ENCODE measurements around the gene PCYT2. TPM values are rescaled to one million over a fixed set of nuclear protein-coding genes. Genes with fewer than 3 reads are reported as not detected.

The PCYT2 gene
- total RNA-seq, 2 experiments from 2014 or later, result 41.6 to 44.4 TPM

DNA sequence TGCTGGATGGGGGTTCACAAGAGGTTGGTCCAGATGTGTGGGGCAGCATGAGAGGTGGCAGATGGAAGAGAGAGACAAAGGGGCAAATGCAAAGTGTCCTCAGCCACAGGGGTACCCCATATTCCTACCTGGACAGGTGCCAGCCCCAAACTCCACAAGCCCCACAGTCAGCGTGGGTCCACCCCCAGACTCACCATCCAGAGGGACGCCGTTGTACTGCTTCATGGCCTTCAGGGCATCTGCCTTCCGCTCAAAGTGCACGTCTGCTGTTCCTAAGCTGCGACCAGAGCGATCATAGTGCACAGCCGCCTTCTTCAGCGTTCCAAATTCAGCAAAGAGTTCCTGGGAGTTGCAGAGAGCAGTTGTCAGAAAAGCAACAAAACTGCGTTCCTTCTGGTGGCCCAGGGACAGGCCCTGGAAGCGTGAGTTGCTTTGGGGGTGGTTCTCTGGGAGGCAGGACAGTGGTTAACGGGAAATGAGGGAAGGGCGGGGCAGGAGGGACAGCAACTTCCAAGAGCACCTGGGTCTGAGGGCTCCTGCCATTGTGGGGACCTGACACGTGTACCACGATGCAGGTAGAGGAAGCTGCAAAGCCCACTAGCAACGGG is 22.1 kb downstream of the PCYT2 start:
- Mint-ChIP-seq H3K4me1 (peaks cover 46% of the 10 kb centered on the region), H3K9me3 (no peaks in the 10 kb centered on the region), H3K4me3 (peak overlapping the region; percentile 87), H3K36me3 (ENCODE audit: low read depth) (peaks cover 56% of the 10 kb centered on the region), H3K27ac (peak overlapping the region; percentile 68), H3K27me3 (no peaks in the 10 kb centered on the region)
- CTCF ChIA-PET, result no interaction called here
- POLR2A ChIA-PET, result interaction anchor here (0.6 to 12.3 kb wide), 4 partner anchors 10 to 39 kb away, joined by 3 to 140 read pairs (median 4); partner anchors contain the start of genes ARHGDIA and MAFG
- no peak for DNase-seq

- ChIA-PET CTCF (no interaction called here), POLR2A (interaction anchor here (0.7 to 12.3 kb wide), 4 partner anchors 9 to 39 kb away, joined by 3 to 140 read pairs (median 4); partner anchors contain the start of genes ARHGDIA and MAFG)
- H3K27ac Mint-ChIP-seq, result peak overlapping the region; percentile 68
- no peaks in the 10 kb centered on the region for H3K9me3 Mint-ChIP-seq
- peaks cover 42% of the 10 kb centered on the region for H3K4me1 Mint-ChIP-seq
- peak overlapping the region; percentile 87 for H3K4me3 Mint-ChIP-seq
- no peak for DNase-seq
- H3K36me3 Mint-ChIP-seq (ENCODE audit: low read depth), result peaks cover 57% of the 10 kb centered on the region
- H3K27me3 Mint-ChIP-seq, result no peaks in the 10 kb centered on the region
These were observed 22.9 kb downstream of the PCYT2 start for GRCh38 chr17:81888105-81888987.

GRCh38 chr17:81885869-81886548 is 25.2 kb downstream of the PCYT2 start:
- Mint-ChIP-seq H3K9me3 (no peaks in the 10 kb centered on the region), H3K27me3 (no peaks in the 10 kb centered on the region), H3K4me3 (no peak overlapping the region), H3K36me3 (ENCODE audit: low read depth) (peaks cover 65% of the 10 kb centered on the region), H3K4me1 (peaks cover 33% of the 10 kb centered on the region), H3K27ac (no peak overlapping the region)
- CTCF ChIA-PET, result no interaction called here
- POLR2A ChIA-PET, result interaction anchor here (0.7 to 12.3 kb wide), 5 partner anchors 10 to 34 kb away, joined by 3 to 140 read pairs (median 4); partner anchors contain the start of gene ARHGDIA
- DNase-seq, result no peak

- H3K4me3 Mint-ChIP-seq, result no peak overlapping the region
- peaks cover 32% of the 10 kb centered on the region for H3K4me1 Mint-ChIP-seq
- POLR2A ChIA-PET, result interaction anchor here (1.0 to 12.3 kb wide), 4 partner anchors 13 to 411 kb away, joined by 3 to 140 read pairs (median 5); partner anchors contain the start of gene ARHGDIA
- H3K27ac Mint-ChIP-seq, result no peak overlapping the region
- CTCF ChIA-PET, result interaction anchor here (1.0 to 1.3 kb wide), 2 partner anchors 13 to 15 kb away, joined by 3 to 4 read pairs; no protein-coding TSS in a partner anchor
- H3K27me3 Mint-ChIP-seq, result no peaks in the 10 kb centered on the region
- peaks cover 63% of the 10 kb centered on the region for H3K36me3 Mint-ChIP-seq (ENCODE audit: low read depth)
- no peak for DNase-seq
- H3K9me3 Mint-ChIP-seq, result no peaks in the 10 kb centered on the region
These were observed 25.7 kb downstream of the PCYT2 start for GRCh38 chr17:81885454-81885853.

- POLR2A ChIA-PET, result interaction anchor here (1.0 to 12.3 kb wide), 4 partner anchors 13 to 412 kb away, joined by 3 to 140 read pairs (median 5); partner anchors contain the start of gene ARHGDIA
- no peak for DNase-seq
- Mint-ChIP-seq H3K36me3 (ENCODE audit: low read depth) (peaks cover 58% of the 10 kb centered on the region), H3K4me3 (no peak overlapping the region), H3K4me1 (peaks cover 27% of the 10 kb centered on the region), H3K27ac (no peak overlapping the region), H3K9me3 (no peaks in the 10 kb centered on the region), H3K27me3 (no peaks in the 10 kb centered on the region)
- CTCF ChIA-PET, result interaction anchor here (1.0 to 1.3 kb wide), 2 partner anchors 12 to 15 kb away, joined by 3 to 4 read pairs; no protein-coding TSS in a partner anchor
These were observed 26.2 kb downstream of the PCYT2 start for GRCh38 chr17:81884968-81885367.

GRCh38 chr17:81884520-81884919 is 26.7 kb downstream of the PCYT2 start:
- DNase-seq, result no peak
- CTCF ChIA-PET, result interaction anchor here (1.0 to 1.3 kb wide), 3 partner anchors 12 to 15 kb away, joined by 3 to 4 read pairs (median 3); no protein-coding TSS in a partner anchor
- H3K36me3 Mint-ChIP-seq (ENCODE audit: low read depth), result peaks cover 59% of the 10 kb centered on the region
- no peaks in the 10 kb centered on the region for H3K27me3 Mint-ChIP-seq
- POLR2A ChIA-PET, result interaction anchor here (1.0 to 12.3 kb wide), 4 partner anchors 12 to 412 kb away, joined by 3 to 140 read pairs (median 5); partner anchors contain the start of gene ARHGDIA
- no peak overlapping the region for H3K4me3 Mint-ChIP-seq
- no peak overlapping the region for H3K27ac Mint-ChIP-seq
- peaks cover 25% of the 10 kb centered on the region for H3K4me1 Mint-ChIP-seq
- H3K9me3 Mint-ChIP-seq, result no peaks in the 10 kb centered on the region

- POLR2A ChIA-PET, result interaction anchor here (0.9 to 3.0 kb wide), 5 partner anchors 8 to 12 kb away, joined by 3 to 16 read pairs (median 3); partner anchors contain the start of genes ALYREF and ARHGDIA
- H3K4me3 Mint-ChIP-seq, result no peak overlapping the region
These were observed 32.1 kb downstream of the PCYT2 start for GRCh38 chr17:81879121-81879520.

GRCh38 chr17:81878294-81878693 is 32.9 kb downstream of the PCYT2 start:
- Mint-ChIP-seq H3K4me1 (peaks cover 6% of the 10 kb centered on the region), H3K9me3 (no peaks in the 10 kb centered on the region), H3K27me3 (no peaks in the 10 kb centered on the region), H3K4me3 (no peak overlapping the region), H3K27ac (no peak overlapping the region), H3K36me3 (ENCODE audit: low read depth) (peaks cover 38% of the 10 kb centered on the region)
- ChIA-PET POLR2A (no interaction called here), CTCF (no interaction called here)
- no peak for DNase-seq

More at GRCh38 chr17:81879121-81879520, 32.1 kb downstream of the PCYT2 start:
- no peaks in the 10 kb centered on the region for H3K9me3 Mint-ChIP-seq
- H3K27me3 Mint-ChIP-seq, result no peaks in the 10 kb centered on the region
- CTCF ChIA-PET, result interaction anchor here (1.5 kb wide), 1 partner anchor 227 kb away, joined by 3 read pairs; no protein-coding TSS in a partner anchor
- H3K27ac Mint-ChIP-seq, result no peak overlapping the region
- no peak for DNase-seq
- H3K4me1 Mint-ChIP-seq, result no peaks in the 10 kb centered on the region
- H3K36me3 Mint-ChIP-seq (ENCODE audit: low read depth), result peaks cover 39% of the 10 kb centered on the region

DNA sequence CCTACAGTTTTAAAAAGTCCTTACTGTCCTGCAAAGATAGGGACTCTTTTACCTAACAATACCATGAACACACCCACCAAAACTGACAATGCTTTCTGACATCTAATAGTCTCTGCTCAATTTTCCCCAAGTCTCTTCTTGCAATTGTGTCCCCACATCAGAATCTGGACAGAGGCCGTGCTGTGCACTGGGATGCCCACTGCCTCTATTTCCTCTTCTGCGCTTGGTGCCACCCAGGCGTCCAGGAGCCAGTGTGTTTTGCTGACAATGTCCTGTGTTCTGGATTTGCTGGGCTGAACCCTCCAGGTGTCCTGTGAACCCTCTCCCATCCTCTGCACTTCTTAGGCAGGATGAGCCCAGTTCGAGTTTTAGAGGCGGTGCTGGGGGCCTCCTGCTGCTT is 33.6 kb downstream of the PCYT2 start:
- Mint-ChIP-seq H3K9me3 (no peaks in the 10 kb centered on the region), H3K4me3 (no peak overlapping the region), H3K27me3 (no peaks in the 10 kb centered on the region), H3K27ac (no peak overlapping the region), H3K36me3 (ENCODE audit: low read depth) (peaks cover 40% of the 10 kb centered on the region), H3K4me1 (peaks cover 13% of the 10 kb centered on the region)
- ChIA-PET POLR2A (interaction anchor here (2.1 kb wide), 1 partner anchor 15 kb away, joined by 6 read pairs; no protein-coding TSS in a partner anchor), CTCF (no interaction called here)
- DNase-seq, result no peak

DNA sequence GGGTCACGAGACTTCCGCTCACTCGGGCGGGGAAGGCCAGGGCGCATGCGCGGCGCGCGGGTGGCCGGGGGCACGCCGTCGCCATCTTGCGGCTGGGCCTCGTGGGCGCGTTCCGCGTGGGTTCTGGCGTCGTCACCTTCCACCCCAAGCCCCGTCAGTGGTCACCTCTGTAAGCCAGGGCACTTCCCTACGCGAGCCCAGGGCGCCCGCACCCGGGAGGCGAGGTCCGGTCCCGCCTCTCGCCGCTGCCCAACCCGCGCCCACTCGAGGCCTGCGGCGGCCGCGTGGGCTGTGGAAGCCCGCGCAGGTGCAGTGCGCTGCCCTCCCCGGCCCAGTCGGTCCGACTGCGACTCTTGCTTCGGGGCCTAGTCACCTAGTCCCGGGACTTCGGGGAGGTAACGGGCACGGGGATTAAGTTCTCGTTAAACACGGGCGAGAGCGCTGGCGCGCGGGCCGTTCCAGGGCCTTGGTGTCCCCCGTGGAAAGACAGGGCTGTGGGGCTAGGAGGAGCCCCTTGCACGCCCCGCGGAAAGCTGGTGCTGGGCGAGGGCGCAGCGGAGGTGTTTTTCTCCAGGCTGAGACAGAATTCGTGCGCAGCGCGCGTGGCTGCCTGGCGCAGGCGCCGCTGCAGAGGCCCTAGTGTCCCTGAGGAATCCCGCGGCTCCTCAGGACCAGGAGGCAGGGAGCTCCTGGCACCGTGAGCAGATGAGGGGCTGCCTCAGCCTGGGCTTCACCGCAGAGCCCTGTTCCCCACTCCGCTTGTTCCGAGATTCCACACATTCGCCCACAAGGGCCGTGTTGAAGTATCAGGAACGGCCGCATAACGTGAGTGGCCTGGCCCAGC is 39.6 kb downstream of the PCYT2 start:
- H3K4me1 Mint-ChIP-seq, result peaks cover 45% of the 10 kb centered on the region
- ChIA-PET POLR2A (interaction anchor here (0.7 to 7.0 kb wide), 19 partner anchors 9 to 188 kb away, joined by 3 to 140 read pairs (median 7); partner anchors contain the start of genes ALYREF, ANAPC11, ARL16 and CENPX), CTCF (interaction anchor here (1.0 kb wide), 1 partner anchor 12 kb away, joined by 3 read pairs; no protein-coding TSS in a partner anchor)
- peak overlapping the region; percentile 74 for H3K4me3 Mint-ChIP-seq
- H3K36me3 Mint-ChIP-seq (ENCODE audit: low read depth), result peaks cover 38% of the 10 kb centered on the region
- no peaks in the 10 kb centered on the region for H3K27me3 Mint-ChIP-seq
- H3K27ac Mint-ChIP-seq, result peak overlapping the region; percentile 82
- peak; percentile 95 for DNase-seq
- no peaks in the 10 kb centered on the region for H3K9me3 Mint-ChIP-seq

GRCh38 chr17:81870981-81871386 is 40.2 kb downstream of the PCYT2 start, which contains the start of gene ARHGDIA:
Gene ARHGDIA, minus strand, starts transcription at chr17:81871337. Its CDS starts 1,407 bp downstream, at chr17:81869930.
- DNase-seq, result no peak
- ChIA-PET CTCF (interaction anchor here (1.0 kb wide), 1 partner anchor 11 kb away, joined by 3 read pairs; no protein-coding TSS in a partner anchor), POLR2A (interaction anchor here (1.0 to 7.0 kb wide), 21 partner anchors 9 to 586 kb away, joined by 3 to 140 read pairs (median 6); partner anchors contain the start of genes ALYREF, ANAPC11, ARL16 and CENPX)
- no peaks in the 10 kb centered on the region for H3K27me3 Mint-ChIP-seq
- H3K4me1 Mint-ChIP-seq, result peaks cover 47% of the 10 kb centered on the region
- H3K36me3 Mint-ChIP-seq (ENCODE audit: low read depth), result peaks cover 43% of the 10 kb centered on the region
- H3K4me3 Mint-ChIP-seq, result peak within 1 kb of the TSS; percentile 77
- no peaks in the 10 kb centered on the region for H3K9me3 Mint-ChIP-seq
- H3K27ac Mint-ChIP-seq, result peak within 1 kb of the TSS; percentile 85
